OCI-LY3 (cell line): ENCODE measurements around the gene DNAJB1.

Experiments used
- H2AFZ ChIP-seq: fragments of 200-600, 300-600 bp; shearing (Covaris generic); 2 replicates; pipeline ENCODE4 v1.6.0; 2014; ENCODE audit warnings: antibody characterized with exemption, low read depth, low read length
- H3K27ac ChIP-seq: fragments of 200-600, 300-600 bp; sonication (generic); 2 replicates; pipeline ENCODE4 v1.5.1; 2014; ENCODE audit warnings: mild to moderate bottlenecking, low read length, moderate library complexity, mixed read lengths
- H3K27me3 ChIP-seq: fragments of 200-600, 300-600 bp; sonication (generic); 2 replicates; pipeline ENCODE4 v1.6.1; 2014; ENCODE audit warnings: low read depth, low read length, mixed read lengths
- H3K36me3 ChIP-seq: fragments of 200-600, 300-600 bp; sonication (generic); replicated peaks from 2 replicates; pipeline ENCODE3; 2014; ENCODE audit warnings: low read depth, low read length, mixed read lengths
- H3K4me1 ChIP-seq: fragments of 300-600, 200-600 bp; sonication (generic); 2 replicates; pipeline ENCODE4 v1.6.1; 2014; ENCODE audit warnings: low read length, mixed read lengths
- H3K4me2 ChIP-seq: fragments of 200-600, 300-600 bp; sonication (generic); 2 replicates; pipeline ENCODE4 v1.6.1; 2014; ENCODE audit warnings: low read length, mixed read lengths
- H3K4me3 ChIP-seq: fragments of 300-600, 200-600 bp; sonication (generic); 2 replicates; pipeline ENCODE4 v1.5.1; 2014; ENCODE audit warnings: antibody characterized with exemption, mild to moderate bottlenecking, low read length, moderate library complexity
- H3K79me2 ChIP-seq: fragments of 300-600, 200-600 bp; shearing (Covaris generic); 2 replicates; pipeline ENCODE4 v1.6.1; 2014; ENCODE audit warnings: mild to moderate bottlenecking, low read length, mixed read lengths
- H3K9ac ChIP-seq: fragments of 300-600, 200-600 bp; shearing (Covaris generic); 2 replicates; pipeline ENCODE4 v1.6.0; 2014; ENCODE audit warnings: mild to moderate bottlenecking, low read length, moderate library complexity
- H3K9me3 ChIP-seq: fragments of 200-600, 300-600 bp; shearing (Covaris generic); 2 replicates; pipeline ENCODE4 v1.6.1; 2014; ENCODE audit warnings: low read length, mixed read lengths; ENCODE audit not compliant: insufficient read depth
- H4K20me1 ChIP-seq: fragments of 200-600, 300-600 bp; sonication (generic); 2 replicates; pipeline ENCODE4 v1.6.1; 2016; ENCODE audit warnings: low read length, mixed read lengths; ENCODE audit not compliant: insufficient read depth
- CTCF ChIP-seq: fragments of 200-600, 300-600 bp; sonication (generic); IDR thresholded peaks from 2 replicates; pipeline ENCODE4 v1.5.1; 2014; ENCODE audit warnings: antibody characterized with exemption, low read length, low read depth
- EZH2phosphoT487 ChIP-seq: fragments of 200-600 bp; shearing (Covaris generic); IDR thresholded peaks from 2 replicates; pipeline ENCODE4 v1.6.1; 2018; ENCODE audit warnings: antibody characterized with exemption, mixed run types, low read depth

Gene DNAJB1

GRCh38 chr19:14529254-14530004, 11.2 kb upstream of the DNAJB1 start, which contains the start of gene TECR:
TSS of gene TECR (plus strand) at chr19:14529594. CDS start at chr19:14529697, 103 bp downstream.
- H3K9me3 ChIP-seq: no peaks in the 10 kb centered on the region
- peak within 1 kb of the TSS; percentile 72 for H3K27ac ChIP-seq
- H3K4me3 ChIP-seq: peak within 1 kb of the TSS; percentile 87
- H3K36me3 ChIP-seq: peaks cover 17% of the 10 kb centered on the region
- TF ChIP-seq EZH2phosphoT487 (no peak), CTCF (no peak)
- peaks cover 46% of the 10 kb centered on the region for H3K79me2 ChIP-seq
- H3K4me2 ChIP-seq: peak within 1 kb of the TSS; percentile 73
- peak within 1 kb of the TSS; percentile 80 for H3K9ac ChIP-seq
- H4K20me1 ChIP-seq: peaks cover 10% of the 10 kb centered on the region
- peak within 1 kb of the TSS; percentile 59; the same call in 1 of the 2 replicates for H2AFZ ChIP-seq
- peaks cover 11% of the 10 kb centered on the region for H3K4me1 ChIP-seq
- no peaks in the 10 kb centered on the region for H3K27me3 ChIP-seq

GRCh38 chr19:14528419-14529253, 10.4 kb upstream of the DNAJB1 start:
- Histone ChIP-seq H3K9me3 (no peaks in the 10 kb centered on the region), H2AFZ (peak overlapping the region; percentile 56; the same call in 1 of the 2 replicates), H3K4me3 (peak overlapping the region; percentile 76), H4K20me1 (peaks cover 10% of the 10 kb centered on the region), H3K4me2 (peak overlapping the region; percentile 73), H3K79me2 (peaks cover 40% of the 10 kb centered on the region), H3K27ac (no peak overlapping the region), H3K27me3 (no peaks in the 10 kb centered on the region), H3K4me1 (peaks cover 11% of the 10 kb centered on the region), H3K9ac (peak overlapping the region; percentile 47), H3K36me3 (peaks cover 14% of the 10 kb centered on the region)
- TF ChIP-seq CTCF: no peak

- Histone ChIP-seq H3K4me2 (no peak overlapping the region), H3K27ac (no peak overlapping the region), H3K9me3 (no peaks in the 10 kb centered on the region), H3K9ac (no peak overlapping the region), H4K20me1 (0 out of 2 replicates have a peak, but pooled peaks cover under 1% of the 10 kb centered on the region), H3K4me3 (no peak overlapping the region), H3K79me2 (peaks cover 18% of the 10 kb centered on the region), H3K36me3 (peaks cover under 1% of the 10 kb centered on the region), H3K27me3 (no peaks in the 10 kb centered on the region), H2AFZ (no peak overlapping the region), H3K4me1 (peaks cover 11% of the 10 kb centered on the region)
- TF ChIP-seq CTCF: no peak
- no peak for TF ChIP-seq EZH2phosphoT487
Measured at GRCh38 chr19:14526423-14526822, 8.2 kb upstream of the DNAJB1 start.

- TF ChIP-seq EZH2phosphoT487 (no peak), CTCF (no peak)
- no peak overlapping the region for H3K27ac ChIP-seq
- no peaks in the 10 kb centered on the region for H4K20me1 ChIP-seq
- H3K4me2 ChIP-seq: no peak overlapping the region
- no peaks in the 10 kb centered on the region for H3K9me3 ChIP-seq
- H3K79me2 ChIP-seq: peaks cover 11% of the 10 kb centered on the region
- peaks cover 5% of the 10 kb centered on the region for H3K4me1 ChIP-seq
- H3K36me3 ChIP-seq: no peaks in the 10 kb centered on the region
- H2AFZ ChIP-seq: no peak overlapping the region
- no peak overlapping the region for H3K4me3 ChIP-seq
- H3K9ac ChIP-seq: no peak overlapping the region
- no peaks in the 10 kb centered on the region for H3K27me3 ChIP-seq
Measured at GRCh38 chr19:14525729-14526128, 7.5 kb upstream of the DNAJB1 start.
